Heart left ventricle (tissue), 16 donors: ENCODE data around the gene A2M. TPM values are rescaled to one million over a fixed set of nuclear protein-coding genes. Genes with fewer than 3 reads are reported as not detected.

Experiments used
- ATAC-seq, 4 donors: fragments of 200-7000 bp; cut with Tn5 transposase; one replicate each; pipeline ENCODE4 v1.9.1; 2020 to 2022; ENCODE audit warnings: moderate library complexity in 4 of 4, mild to moderate bottlenecking in 3 of 4, moderate number of reproducible peaks in 1 of 4
- DNase-seq, 5 donors: peaks; one replicate each; pipeline ENCODE4 v3.0.0-alpha.2; 2020
- H3K27ac ChIP-seq, 12 donors: fragments of 200-600 bp; sonication (generic) in 4 of 12; one replicate each; pipeline versions ENCODE4 v1.5.0 to v1.8.0; 2016 to 2022; ENCODE audit warnings: mild to moderate bottlenecking in 2 of 12
- H3K27me3 ChIP-seq, 9 donors: fragments of 200-600 bp; sonication (generic) in 2 of 9; one replicate each; pipeline versions ENCODE4 v1.5.1 to v1.8.0; 2016 to 2022; ENCODE audit warnings: mild to moderate bottlenecking in 3 of 9
- H3K36me3 ChIP-seq, 9 donors: fragments of 200-600 bp; sonication (generic) in 2 of 9; one replicate each; pipeline versions ENCODE4 v1.5.0 to v1.8.0; 2018 to 2022; ENCODE audit warnings: mild to moderate bottlenecking in 2 of 9
- H3K4me1 ChIP-seq, 12 donors: fragments of 200-600 bp; sonication (generic) in 4 of 12; one replicate each; pipeline versions ENCODE4 v1.5.0 to v1.8.0; 2016 to 2022; ENCODE audit warnings: mild to moderate bottlenecking in 3 of 12
- H3K4me3 ChIP-seq, 12 donors: fragments of 200-600 bp; sonication (generic) in 4 of 12; one replicate each; pipeline versions ENCODE4 v1.5.0 to v1.8.0; 2017 to 2022; ENCODE audit warnings: mild to moderate bottlenecking in 9 of 12, moderate library complexity in 4 of 12
- H3K9me3 ChIP-seq, 12 donors: fragments of 200-600 bp; sonication (generic) in 4 of 12; one replicate each; pipeline versions ENCODE4 v1.5.0 to v1.8.0; 2016 to 2022; ENCODE audit warnings: mild to moderate bottlenecking in 1 of 12
- POLR2A ChIP-seq, 2 donors: fragments of 450-650 bp; IDR thresholded peaks; one replicate each; pipeline ENCODE4 v1.6.1; 2017; ENCODE audit warnings: antibody characterized with exemption in 2 of 2, mild to moderate bottlenecking in 2 of 2, moderate library complexity in 2 of 2
- WGBS, 4 donors: extraction: QIAGEN DNeasy Blood & Tissue Kit in 2 of 4; methylation state at CpG; one replicate each; pipeline versions ENCODE4 v1.1.5 to v1.1.7; 2013 to 2018; 5-methylcytosine and 5-hydroxymethylcytosine counted together
- intact Hi-C, 10 donors: fragments of 100-400 bp; cut with DNase I; formaldehyde crosslinking; loops; one replicate each; pipeline versions ENCODE4 v1.11.1 to v1.14.2; 2022
- polyA plus RNA-seq, 2 donors: library from polyadenylated mRNA; stranded (reverse); fragments of 200-250 nt; gene quantifications; one replicate each; pipeline ENCODE4 v1.2.3, GENCODE V29; 2013
- total RNA-seq, 9 donors: library from RNA; depleted of rRNA in 2 of 9; stranded (reverse); fragments of >200 nt in 2 of 9; fragmentation: NEBNext Ultra II Directional in 3 of 9; extraction: Animal tissue kit (Norgen Biotek cat#: 25700) in 3 of 9; gene quantifications; one replicate each; pipeline versions ENCODE4 v1.1.0 to v1.2.4, GENCODE V29; 2016 to 2023
- TF ChIP-seq, protein P1 (sequence below), 12 donors: fragments of 200-600 bp; sonication (generic) in 4 of 12; IDR thresholded peaks; one replicate each; pipeline versions ENCODE4 v1.5.0 to v1.8.0; 2018 to 2022; ENCODE audit warnings: antibody characterized with exemption in 12 of 12, mild to moderate bottlenecking in 5 of 12
- donor health status: ischemic (EF 13 %, LVEDD 7.1; RV severe dilation, severe dysfunction).
- donor health status: healthy with polysubstance abuse.
- donor health status: DM: no; HTN: yes; CAD: no.
- donor health status: DM: no; HTN: no; CAD: no.
- donor health status: ischemic (EF 25% LVEDD 6.9; RV normal size, moderate dysfunction).
- donor health status: ischemic (EF 25% LVEDD 5.7; RV mildly dilated, moderate dysfunction).
- donor health status: healthy.
- donor health status: DM: yes; HTN: yes; CAD: no.
- donor health status: ischemic (EF 35%, LVEDD 5.7; RV mildly dilated, moderate dysfunction).
- donor health status: nonischemic (EF 11% LVEDD 7.7; RV severe dilation, severe dysfunction).
- donor health status: DM: yes; HTN: yes; CAD: no.
- donor health status: PGD.
- donor health status: ischemic (EF 29% LVEDD 5.4; RV normal size, mild dysfunction).
- donor health status: nonischemic (EF 23%, LVEDD 6.1; RV moderate dilation, normal function).

A2M gene
- total and polyA plus RNA-seq, 11 donors: 133 to 1,706 (median 385) TPM

DNA sequence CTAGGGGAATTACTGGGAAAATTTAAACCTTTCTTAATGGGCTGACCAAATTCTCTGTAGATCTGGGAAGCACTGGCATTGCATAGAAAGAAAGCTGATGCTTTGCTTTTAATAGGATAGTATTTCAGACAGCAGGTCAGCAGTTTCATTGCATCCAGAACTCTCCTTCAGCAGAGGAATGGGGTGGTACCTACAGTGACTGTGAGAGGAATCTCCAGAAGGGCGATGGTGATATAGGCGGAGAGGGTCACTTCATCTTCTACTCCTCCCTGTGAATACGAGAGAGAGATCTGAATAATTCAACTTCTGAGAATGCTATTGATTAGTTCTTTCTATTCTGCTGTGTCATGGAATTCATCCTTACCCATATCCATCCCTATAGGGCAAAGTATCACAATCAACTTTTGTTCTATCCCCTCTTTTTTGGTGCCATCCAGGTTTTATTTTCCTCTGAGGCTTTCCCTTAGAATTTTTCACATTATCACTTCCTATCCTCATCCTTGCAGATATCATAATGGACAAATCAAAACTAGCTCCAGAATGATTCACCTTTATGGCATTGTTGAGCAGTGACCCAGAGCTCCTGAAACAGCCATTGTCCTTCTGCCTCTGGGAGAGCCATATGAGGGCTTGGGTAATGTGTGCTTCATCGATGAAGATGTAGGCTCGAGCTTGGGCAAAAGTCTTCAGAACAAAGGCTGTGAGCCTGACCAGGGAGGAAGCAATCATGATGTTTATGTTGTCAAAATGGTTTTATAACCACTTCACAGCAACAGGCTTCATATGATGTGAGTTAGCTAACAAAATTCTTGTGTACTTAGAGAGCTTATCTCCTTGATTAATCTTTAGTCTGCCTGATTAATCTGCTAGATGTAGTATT lies 38.3 kb downstream of the A2M start:
- TF ChIP-seq, protein P1, sequence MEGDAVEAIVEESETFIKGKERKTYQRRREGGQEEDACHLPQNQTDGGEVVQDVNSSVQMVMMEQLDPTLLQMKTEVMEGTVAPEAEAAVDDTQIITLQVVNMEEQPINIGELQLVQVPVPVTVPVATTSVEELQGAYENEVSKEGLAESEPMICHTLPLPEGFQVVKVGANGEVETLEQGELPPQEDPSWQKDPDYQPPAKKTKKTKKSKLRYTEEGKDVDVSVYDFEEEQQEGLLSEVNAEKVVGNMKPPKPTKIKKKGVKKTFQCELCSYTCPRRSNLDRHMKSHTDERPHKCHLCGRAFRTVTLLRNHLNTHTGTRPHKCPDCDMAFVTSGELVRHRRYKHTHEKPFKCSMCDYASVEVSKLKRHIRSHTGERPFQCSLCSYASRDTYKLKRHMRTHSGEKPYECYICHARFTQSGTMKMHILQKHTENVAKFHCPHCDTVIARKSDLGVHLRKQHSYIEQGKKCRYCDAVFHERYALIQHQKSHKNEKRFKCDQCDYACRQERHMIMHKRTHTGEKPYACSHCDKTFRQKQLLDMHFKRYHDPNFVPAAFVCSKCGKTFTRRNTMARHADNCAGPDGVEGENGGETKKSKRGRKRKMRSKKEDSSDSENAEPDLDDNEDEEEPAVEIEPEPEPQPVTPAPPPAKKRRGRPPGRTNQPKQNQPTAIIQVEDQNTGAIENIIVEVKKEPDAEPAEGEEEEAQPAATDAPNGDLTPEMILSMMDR (IDR thresholded peaks at IDR 0.05): no peak
- intact Hi-C loops: loop anchor here in 1 of 10 donors (2.0 kb wide), 1 partner anchor 31 kb away; no protein-coding TSS in a partner anchor
- Histone ChIP-seq H3K9me3 (no peaks in the 10 kb centered on the region), H3K27ac (no peak overlapping the region), H3K4me1 (peaks cover 0 to 17% (median 4%) of the 10 kb centered on the region in 12 donors), H3K27me3 (no peaks in the 10 kb centered on the region), H3K36me3 (peaks cover 2 to 100% (median 97%) of the 10 kb centered on the region in 9 donors), H3K4me3 (no peak overlapping the region)
- ATAC-seq (no peak), DNase-seq (no peak)
- 91 to 96% (median 92%) methylated on average over 5 of the region's 5 CpGs for WGBS, 4 donors

- intact Hi-C loops: loop anchor here in 1 of 10 donors (2.0 kb wide), 1 partner anchor 32 kb away; no protein-coding TSS in a partner anchor
- no peaks in the 10 kb centered on the region for H3K9me3 ChIP-seq
- no peaks in the 10 kb centered on the region for H3K27me3 ChIP-seq
- H3K27ac ChIP-seq: no peak overlapping the region
- WGBS, 4 donors: 73 to 88% (median 79%) methylated on average over 4 of the region's 4 CpGs
- H3K4me3 ChIP-seq: no peak overlapping the region
- peaks cover 0 to 11% (median under 1%) of the 10 kb centered on the region in 12 donors for H3K4me1 ChIP-seq
- H3K36me3 ChIP-seq: peaks cover 7 to 100% (median 97%) of the 10 kb centered on the region in 9 donors
- no peak for TF ChIP-seq POLR2A (IDR thresholded peaks at IDR 0.05)
- TF ChIP-seq, protein P1 (IDR thresholded peaks at IDR 0.05): no peak
- ATAC-seq: no peak
- no peak for DNase-seq
Observed at GRCh38 chr12:9076733-9077132, 39.0 kb downstream of the A2M start.

DNA sequence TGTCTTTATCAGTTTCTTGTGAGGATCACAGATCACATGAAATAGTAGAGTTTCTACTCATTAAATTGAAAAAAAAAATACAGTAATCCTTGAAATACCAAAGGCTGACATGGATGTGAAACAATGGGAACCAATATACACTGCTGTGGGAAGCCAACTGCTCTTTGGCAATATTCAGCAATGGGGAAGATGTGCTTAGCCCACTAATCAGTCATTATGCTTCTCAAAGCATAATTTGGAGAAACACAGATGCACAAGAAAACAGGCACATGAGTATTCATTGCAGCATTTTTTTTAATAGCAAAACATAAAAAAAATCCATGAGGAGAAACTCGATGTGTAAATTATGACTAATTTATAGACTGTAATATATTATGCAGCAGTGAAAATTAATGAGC lies 40.6 kb downstream of the A2M start:
- WGBS, 4 donors: 89 to 95% (median 90%) methylated on average over 1 of the region's 1 CpG
- Histone ChIP-seq H3K9me3 (no peaks in the 10 kb centered on the region), H3K27me3 (no peaks in the 10 kb centered on the region), H3K27ac (no peak overlapping the region), H3K36me3 (peaks cover 7 to 100% (median 100%) of the 10 kb centered on the region in 9 donors), H3K4me3 (no peak overlapping the region), H3K4me1 (peaks cover 0 to 11% (median 0%) of the 10 kb centered on the region in 12 donors)
- DNase-seq (no peak), ATAC-seq (no peak)
- TF ChIP-seq POLR2A (IDR thresholded peaks at IDR 0.05): no peak
- TF ChIP-seq, protein P1 (IDR thresholded peaks at IDR 0.05): no peak
- intact Hi-C loops: no loop called here

DNA sequence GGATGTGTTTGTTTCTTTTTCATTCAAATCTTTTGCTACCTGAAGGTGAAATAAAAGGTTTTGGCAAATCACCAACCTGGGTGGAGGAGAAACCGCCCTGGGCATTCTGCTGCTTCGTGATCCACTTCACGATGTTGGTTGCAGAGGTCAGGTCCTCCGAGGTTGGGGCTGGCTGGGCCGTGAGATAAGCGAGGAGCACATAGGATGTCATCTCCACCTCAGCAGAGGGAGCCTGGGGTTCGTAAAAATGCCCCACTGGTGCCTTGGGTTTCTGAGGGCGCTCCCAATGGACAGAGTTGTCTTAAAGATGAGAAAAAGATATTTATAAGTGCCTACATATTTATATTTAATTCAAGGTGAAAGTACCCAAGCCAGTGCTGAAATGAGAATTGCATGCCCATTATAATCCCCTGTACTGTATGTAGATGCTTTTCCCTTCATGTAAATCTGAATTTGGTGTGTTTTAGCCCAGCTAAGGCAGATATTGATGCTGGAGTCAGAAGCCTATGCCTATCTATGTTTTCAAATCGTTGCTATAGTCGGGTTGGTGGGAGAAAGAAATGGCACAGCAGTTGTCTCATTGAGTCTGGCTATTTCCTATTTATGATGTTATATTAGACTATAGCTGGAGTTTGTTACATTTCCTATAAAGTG lies 41.1 kb downstream of the A2M start:
- intact Hi-C loops: loop anchor here in 1 of 10 donors (5.0 kb wide), 1 partner anchor 38 kb away; no protein-coding TSS in a partner anchor
- WGBS, 4 donors: 72 to 82% (median 78%) methylated on average over 10 of the region's 10 CpGs
- peaks cover 0 to 11% (median 0%) of the 10 kb centered on the region in 12 donors for H3K4me1 ChIP-seq
- H3K27ac ChIP-seq: no peak overlapping the region
- H3K27me3 ChIP-seq: no peaks in the 10 kb centered on the region
- TF ChIP-seq, protein P1 (IDR thresholded peaks at IDR 0.05): no peak
- TF ChIP-seq POLR2A (IDR thresholded peaks at IDR 0.05): no peak
- H3K4me3 ChIP-seq: no peak overlapping the region
- no peak for ATAC-seq
- peaks cover 7 to 100% (median 100%) of the 10 kb centered on the region in 9 donors for H3K36me3 ChIP-seq
- no peaks in the 10 kb centered on the region for H3K9me3 ChIP-seq
- no peak for DNase-seq
